Mesodermal cell (in vitro differentiated cells): ENCODE data around the gene IFTAP.

Source experiments
- H3K27ac ChIP-seq: 2 replicates; pipeline ENCODE4 v1.7.0; 2013; ENCODE audit warnings: mild to moderate bottlenecking, low read depth, low read length, moderate library complexity; ENCODE audit not compliant: severe bottlenecking
- H3K36me3 ChIP-seq: 2 replicates; pipeline ENCODE4 v1.7.1; 2013; ENCODE audit warnings: mild to moderate bottlenecking, low read length, moderate library complexity; ENCODE audit not compliant: control insufficient read depth, insufficient read depth
- H3K4me1 ChIP-seq: one replicate; pipeline ENCODE4 v1.7.1; 2013; ENCODE audit warnings: mild to moderate bottlenecking, low read length; ENCODE audit not compliant: insufficient read depth, control insufficient read depth, poor library complexity, severe bottlenecking
- H3K4me3 ChIP-seq: 2 replicates; pipeline ENCODE4 v1.7.0; 2013; ENCODE audit warnings: low read length, control low read depth, mild to moderate bottlenecking; ENCODE audit not compliant: insufficient read depth, poor library complexity, severe bottlenecking; ENCODE audit errors: extremely low read depth
- H3K9me3 ChIP-seq: 2 replicates; pipeline ENCODE4 v1.7.1; 2013; ENCODE audit warnings: mild to moderate bottlenecking, low read length, moderate library complexity; ENCODE audit not compliant: control insufficient read depth
- WGBS, 2 experiments: methylation state at CpG; one replicate each; pipeline ENCODE4 v1.1.5; 2013; ENCODE audit warnings: missing lambda C conversion rate in 2 of 2; ENCODE audit not compliant: insufficient coverage in 2 of 2; 5-methylcytosine and 5-hydroxymethylcytosine counted together

IFTAP gene

GRCh38 chr11:36693139-36693843 lies 99.0 kb downstream of the IFTAP start:
- Histone ChIP-seq H3K27ac (no peak overlapping the region), H3K9me3 (no peaks in the 10 kb centered on the region), H3K4me3 (no peak overlapping the region), H3K36me3 (no peaks in the 10 kb centered on the region), H3K4me1 (no peaks in the 10 kb centered on the region)
- no CpG with 5 or more reads among the region's 1 CpG for WGBS, 2 experiments

- Histone ChIP-seq H3K27ac (no peak overlapping the region), H3K9me3 (no peaks in the 10 kb centered on the region), H3K4me1 (no peaks in the 10 kb centered on the region), H3K36me3 (no peaks in the 10 kb centered on the region), H3K4me3 (no peak overlapping the region)
These were observed 100.8 kb downstream of the IFTAP start for GRCh38 chr11:36695111-36695510.

GRCh38 chr11:36695571-36695970 lies 101.3 kb downstream of the IFTAP start:
- WGBS, 2 experiments = 82 to 100% methylated on average over 1 to 5 of the region's 6 CpGs
- no peaks in the 10 kb centered on the region for H3K4me1 ChIP-seq
- H3K9me3 ChIP-seq = no peaks in the 10 kb centered on the region
- no peaks in the 10 kb centered on the region for H3K36me3 ChIP-seq
- H3K4me3 ChIP-seq = no peak overlapping the region
- no peak overlapping the region for H3K27ac ChIP-seq

GRCh38 chr11:36696550-36696949 lies 102.2 kb downstream of the IFTAP start:
- no peaks in the 10 kb centered on the region for H3K36me3 ChIP-seq
- H3K27ac ChIP-seq = no peak overlapping the region
- 80 to 81% methylated on average over 4 to 6 of the region's 6 CpGs for WGBS, 2 experiments
- H3K4me1 ChIP-seq = no peaks in the 10 kb centered on the region
- H3K9me3 ChIP-seq = no peaks in the 10 kb centered on the region
- no peak overlapping the region for H3K4me3 ChIP-seq

GRCh38 chr11:36699271-36699670 lies 105.0 kb downstream of the IFTAP start:
- H3K9me3 ChIP-seq = no peaks in the 10 kb centered on the region
- no peak overlapping the region for H3K4me3 ChIP-seq
- H3K36me3 ChIP-seq = no peaks in the 10 kb centered on the region
- no peak overlapping the region for H3K27ac ChIP-seq
- no peaks in the 10 kb centered on the region for H3K4me1 ChIP-seq
- WGBS, 2 experiments = 93 to 100% methylated on average over 2 to 4 of the region's 6 CpGs

- Histone ChIP-seq H3K9me3 (no peaks in the 10 kb centered on the region), H3K4me1 (no peaks in the 10 kb centered on the region), H3K27ac (no peak overlapping the region), H3K36me3 (no peaks in the 10 kb centered on the region), H3K4me3 (no peak overlapping the region)
- WGBS, 2 experiments = no CpG with 5 or more reads among the region's 1 CpG
These were observed 105.9 kb downstream of the IFTAP start for GRCh38 chr11:36700246-36700645.

- Histone ChIP-seq H3K27ac (no peak overlapping the region), H3K4me3 (no peak overlapping the region), H3K4me1 (no peaks in the 10 kb centered on the region), H3K9me3 (no peaks in the 10 kb centered on the region), H3K36me3 (no peaks in the 10 kb centered on the region)
- WGBS, 2 experiments = 56 to 58% methylated on average over 3 to 4 of the region's 5 CpGs
These were observed 108.2 kb downstream of the IFTAP start for GRCh38 chr11:36702330-36703054.

GRCh38 chr11:36703055-36703404 lies 108.7 kb downstream of the IFTAP start:
- H3K4me1 ChIP-seq = no peaks in the 10 kb centered on the region
- no peak overlapping the region for H3K27ac ChIP-seq
- 47 to 50% methylated on average over 3 of the region's 4 CpGs for WGBS, 2 experiments

More at GRCh38 chr11:36703055-36703404, 108.7 kb downstream of the IFTAP start:
- H3K36me3 ChIP-seq = no peaks in the 10 kb centered on the region
- H3K9me3 ChIP-seq = no peaks in the 10 kb centered on the region
- H3K4me3 ChIP-seq = no peak overlapping the region
